NCI-H524 treated with DMSO at 0.1 percent for 48 hours (cell line): ENCODE results near the gene CPM.

Experiments used
- DNase-seq: peaks from one replicate; lab custom pipeline; 2025; lab: John Stamatoyannopoulos, UW

The CPM gene

GRCh38 chr12:68956466-68956865, 23.5 kb upstream of the CPM start:
- no peak for DNase-seq

DNA sequence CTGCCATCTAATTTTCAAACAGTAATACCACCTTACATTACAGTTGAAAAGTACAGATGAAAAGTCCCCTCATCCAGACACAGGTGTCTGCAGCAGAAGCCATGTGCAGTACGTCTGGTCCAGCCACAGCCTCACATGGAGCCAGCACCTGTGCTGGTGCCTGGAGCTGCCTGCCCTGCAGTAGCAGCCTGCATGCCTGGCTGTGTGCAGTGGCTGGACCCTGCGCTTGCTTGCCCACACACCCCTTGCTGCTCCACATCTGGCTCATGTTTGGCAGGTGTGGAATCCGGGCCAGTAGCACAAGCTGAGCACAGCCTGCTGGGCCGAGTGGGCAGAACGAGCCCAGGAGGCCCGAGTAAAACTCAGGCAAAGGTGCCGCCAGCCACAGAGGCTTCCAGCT, 21.8 kb upstream of the CPM start:
- DNase-seq: no peak

DNA sequence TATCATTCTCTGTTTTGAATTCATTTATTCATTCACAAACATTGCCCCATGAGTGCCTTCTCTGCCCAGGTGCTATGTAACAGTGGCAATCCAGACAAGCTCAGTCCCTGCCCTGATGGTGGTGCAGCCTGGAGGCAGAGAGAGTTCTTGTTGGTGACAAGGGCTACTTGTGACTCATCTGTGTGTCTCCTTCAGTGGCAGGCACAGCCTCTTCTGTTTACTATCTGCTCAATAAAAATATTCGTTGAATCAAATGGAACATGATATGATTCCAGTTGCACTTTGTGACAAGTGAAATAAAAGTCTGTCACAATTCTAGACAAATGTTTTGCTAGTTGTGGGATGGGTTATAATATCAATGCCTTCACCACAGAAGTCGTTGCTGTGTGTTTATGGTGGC, 20.6 kb upstream of the CPM start:
- DNase-seq: no peak

GRCh38 chr12:68951652-68952051, 18.7 kb upstream of the CPM start:
- DNase-seq: no peak

- no peak for DNase-seq
Measured at GRCh38 chr12:68950511-68950910, 17.5 kb upstream of the CPM start.

DNA sequence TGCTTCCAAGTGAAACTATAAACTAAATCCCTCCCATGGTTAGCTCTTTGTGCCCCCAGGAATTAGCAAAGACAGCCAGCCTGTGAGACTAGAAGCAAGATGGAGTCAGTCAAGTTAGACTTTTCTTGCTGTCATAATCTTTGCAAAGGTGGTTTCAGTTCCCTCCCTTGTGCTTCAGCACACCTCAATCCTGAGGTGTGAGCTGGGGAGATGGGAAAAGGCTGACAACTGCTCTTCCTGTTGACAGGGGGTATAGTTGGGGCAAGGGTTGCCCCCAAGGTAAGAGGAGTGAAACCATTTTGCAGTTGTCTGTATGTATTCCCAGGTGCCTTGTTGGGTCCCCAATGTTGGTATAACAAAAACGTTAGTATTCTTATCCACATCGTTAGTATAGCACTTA, 12.3 kb upstream of the CPM start:
- no peak for DNase-seq

DNA sequence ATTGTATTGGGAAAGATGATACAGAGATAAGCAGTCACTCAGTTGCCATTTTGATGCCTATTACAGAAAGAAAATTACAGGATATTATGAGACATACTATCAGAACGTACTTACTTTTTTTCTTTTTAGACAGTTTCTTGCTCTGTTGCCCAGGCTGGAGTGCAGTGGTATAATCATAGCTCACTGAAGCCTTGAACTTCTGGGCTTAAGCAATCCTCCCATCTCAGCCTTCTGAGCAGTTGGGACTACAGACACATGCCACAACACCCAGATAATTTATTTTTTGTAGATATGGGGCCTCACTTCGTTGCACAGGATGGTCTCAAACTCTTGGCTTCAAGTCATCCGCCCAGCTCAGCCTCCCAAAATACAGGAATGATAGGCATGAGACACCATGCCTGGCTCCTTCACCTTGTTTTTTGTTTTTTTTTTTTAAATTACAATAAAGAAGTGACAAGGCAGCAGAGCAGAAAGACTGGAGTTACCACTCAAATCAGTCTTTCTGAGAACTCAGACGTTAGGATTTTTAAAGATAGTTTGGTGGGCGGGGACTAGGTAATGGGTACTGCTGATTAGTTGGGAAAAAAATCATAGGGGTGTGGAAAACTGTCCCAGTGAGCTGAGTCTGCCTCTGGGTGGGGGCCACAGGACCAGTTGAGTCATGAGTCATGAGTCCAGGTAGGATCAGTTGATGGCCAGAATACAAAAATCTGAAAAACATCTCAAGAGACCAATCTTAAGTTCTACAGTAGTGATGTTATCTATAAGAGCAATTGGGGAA, 11.5 kb upstream of the CPM start:
- DNase-seq: no peak

GRCh38 chr12:68943848-68944247, 10.9 kb upstream of the CPM start:
- no peak for DNase-seq

DNA sequence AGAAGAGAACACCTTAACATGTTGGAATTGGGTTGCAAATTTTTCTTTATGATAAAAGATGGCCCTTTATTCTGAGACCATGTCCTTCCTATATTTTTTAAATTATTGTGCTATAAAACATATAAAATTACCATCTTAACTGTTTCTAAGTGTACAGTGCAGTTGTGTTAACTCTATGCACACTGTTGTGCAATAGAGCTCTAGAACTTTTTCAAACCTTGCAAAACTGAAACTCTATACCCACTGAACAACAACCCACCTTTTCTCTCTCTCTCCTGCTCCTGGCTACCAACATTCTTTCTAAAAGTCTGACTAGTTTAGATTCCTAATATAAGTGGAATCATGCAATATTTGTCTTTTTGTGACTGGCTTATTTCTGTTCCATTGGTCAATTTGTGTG, 7.8 kb upstream of the CPM start:
- no peak for DNase-seq

DNA sequence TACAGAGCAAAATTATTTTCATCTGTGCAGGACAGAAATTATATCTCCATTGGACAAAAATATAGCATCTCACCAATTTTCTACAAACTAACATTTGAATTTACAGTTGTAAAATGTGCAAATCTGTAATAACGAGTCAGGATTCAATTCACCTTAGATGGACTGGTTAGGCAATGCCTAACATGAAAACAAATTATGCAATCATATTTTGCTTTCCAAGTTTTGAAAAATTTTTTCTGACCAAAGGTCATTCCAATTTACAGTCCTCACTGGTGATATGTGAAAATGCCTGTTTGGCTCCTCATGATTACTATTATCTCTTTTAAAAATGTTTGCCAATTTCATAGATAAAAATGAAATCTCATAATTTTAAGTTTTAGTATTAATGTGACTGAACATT, 6.5 kb upstream of the CPM start:
- no peak for DNase-seq

DNA sequence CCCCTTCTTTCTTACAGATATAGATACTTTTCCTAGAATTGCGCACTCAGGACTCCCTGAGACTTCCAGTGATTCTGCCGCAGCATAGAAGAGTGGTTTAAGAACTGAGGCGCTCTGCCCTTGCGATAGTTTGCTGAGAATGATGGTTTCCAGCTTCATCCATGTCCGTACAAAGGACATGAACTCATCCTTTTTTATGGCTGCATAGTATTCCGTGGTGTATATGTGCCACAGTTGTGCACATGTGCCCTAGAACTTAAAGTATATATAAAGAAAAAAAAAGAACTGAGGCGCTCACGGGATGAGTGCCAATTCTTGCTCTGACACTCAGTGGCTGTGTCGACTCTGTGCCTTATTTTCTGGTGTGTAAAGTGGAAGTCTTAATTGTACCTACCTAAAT, 1.4 kb upstream of the CPM start:
- DNase-seq: no peak

DNA sequence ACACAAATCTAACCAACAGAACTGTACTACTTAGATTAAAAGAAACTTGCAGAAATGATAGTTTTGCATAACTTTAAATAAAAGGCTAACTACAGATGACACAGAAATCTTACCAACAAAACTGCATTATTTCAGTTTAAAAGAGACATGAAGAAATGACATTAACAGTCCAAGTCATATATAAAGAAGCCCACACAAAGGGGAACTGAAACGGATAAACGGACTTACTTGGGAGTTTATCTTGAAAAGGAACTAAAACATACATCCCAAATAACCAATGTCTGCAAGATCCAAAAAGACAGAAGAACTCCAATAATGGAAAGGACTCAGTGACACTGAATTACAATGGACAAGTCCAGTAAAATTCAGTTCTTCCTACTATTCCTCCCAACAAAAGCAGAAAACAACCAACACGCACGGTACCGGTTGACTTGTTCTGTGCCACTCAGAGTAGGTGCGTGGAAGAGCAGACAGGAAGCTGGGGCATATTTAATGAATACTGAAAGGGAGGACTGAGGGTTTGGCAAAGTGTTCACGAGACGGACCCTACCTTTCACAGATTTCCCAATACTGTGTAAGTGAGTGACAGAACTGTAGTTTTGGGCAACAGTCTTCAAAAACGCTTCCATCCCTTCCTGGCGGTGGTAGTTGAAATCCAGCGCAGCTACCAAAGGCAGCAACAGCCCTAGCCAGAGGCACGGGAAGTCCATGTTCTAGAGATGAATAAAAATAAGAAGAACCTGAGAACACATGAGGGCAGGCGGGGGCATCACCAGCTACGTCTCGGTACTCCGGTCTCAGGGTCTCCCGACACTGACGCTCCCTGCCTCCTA, 627 bp downstream of the CPM start:
- DNase-seq: no peak

- DNase-seq: no peak
Measured at GRCh38 chr12:68930178-68930577, 2.8 kb downstream of the CPM start.

- no peak for DNase-seq
Measured at GRCh38 chr12:68924546-68924945, 8.4 kb downstream of the CPM start.

DNA sequence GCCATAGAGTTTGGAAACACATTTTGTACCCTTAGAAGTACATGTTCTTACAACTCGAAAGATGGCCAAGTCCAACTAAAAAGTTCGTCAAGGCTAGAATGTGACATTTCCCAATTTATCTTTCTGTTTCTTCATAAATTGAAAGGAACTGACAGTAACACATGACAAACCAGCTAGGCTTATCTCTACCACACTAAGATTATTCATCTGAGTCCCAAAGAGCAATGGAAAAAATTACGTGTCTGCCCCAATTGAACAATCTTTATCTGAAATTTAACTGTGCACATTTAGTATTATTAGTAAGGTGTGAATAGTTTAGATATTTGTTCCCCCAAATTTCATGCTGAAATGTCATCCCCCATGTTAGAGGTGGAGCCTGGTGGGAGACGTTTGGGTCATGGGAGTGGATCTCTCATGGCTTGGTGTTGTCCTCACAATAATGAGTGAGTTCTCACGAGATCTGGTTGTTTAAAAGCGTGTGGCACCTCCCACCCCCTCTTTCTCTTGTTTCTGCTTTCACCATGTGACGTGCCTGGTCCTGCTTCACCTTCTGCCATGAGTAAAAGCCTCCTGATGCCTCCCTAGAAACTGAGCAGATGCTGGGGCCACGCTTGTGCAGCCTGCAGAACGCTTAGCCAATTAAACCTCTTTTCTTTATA, 13.3 kb downstream of the CPM start:
- no peak for DNase-seq

GRCh38 chr12:68918960-68919359, 14.0 kb downstream of the CPM start:
- no peak for DNase-seq

- no peak for DNase-seq
Measured at GRCh38 chr12:68915055-68915454, 17.9 kb downstream of the CPM start.

GRCh38 chr12:68913682-68914081, 19.3 kb downstream of the CPM start:
- no peak for DNase-seq

- DNase-seq: no peak
Measured at GRCh38 chr12:68912916-68913315, 20.1 kb downstream of the CPM start.

- no peak for DNase-seq
Measured at GRCh38 chr12:68911197-68911718, 21.7 kb downstream of the CPM start.

- no peak for DNase-seq
Measured at GRCh38 chr12:68910128-68910527, 22.8 kb downstream of the CPM start.

DNA sequence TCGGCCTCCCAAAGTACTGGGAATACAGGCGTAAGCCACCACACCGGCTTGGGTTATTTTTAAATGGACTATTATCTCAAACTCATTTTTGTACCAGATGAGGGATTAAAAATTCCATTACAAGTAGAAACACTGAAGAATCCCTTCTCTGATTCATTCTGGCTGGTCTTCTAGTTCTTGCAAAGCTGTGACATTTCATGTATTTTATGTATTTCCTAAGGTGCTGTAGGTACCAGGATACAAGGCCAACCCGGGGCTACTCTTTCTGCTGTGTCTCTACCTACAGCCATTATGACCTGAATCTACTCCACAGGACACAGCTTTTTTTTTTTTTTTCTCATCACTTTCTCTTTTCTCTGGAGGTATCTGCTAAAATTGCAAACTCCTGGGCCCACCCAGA, 24.9 kb downstream of the CPM start:
- no peak for DNase-seq

- DNase-seq: no peak
Measured at GRCh38 chr12:68905733-68906132, 27.2 kb downstream of the CPM start.
